CD4-positive, CD25-positive, alpha-beta regulatory T cell (primary cell): ENCODE results near the gene FUT6. TPM values are rescaled to one million over a fixed set of nuclear protein-coding genes. Genes with fewer than 3 reads are reported as not detected.
A peak's percentile ranks its signal among the peaks of the same experiment; 100 is the strongest.

Experiments used
- ATAC-seq, 2 donors: fragments of 150-1000 bp; cut with Tn5 transposase; one replicate each; pipeline ENCODE4 v1.10.0; 2021; ENCODE audit warnings: low read depth in 2 of 2, moderate number of reproducible peaks in 2 of 2, moderate library complexity in 1 of 2
- DNase-seq, 3 donors: peaks; one replicate each; pipeline versions ENCODE4 v3.0.0 to v3.0.0-alpha.2; 2012 to 2022; ENCODE audit warnings: mixed read lengths in 1 of 3
- H3K27ac ChIP-seq: one replicate; pipeline ENCODE4 v1.7.0; 2013; ENCODE audit warnings: mild to moderate bottlenecking, low read length; ENCODE audit not compliant: insufficient read depth, poor library complexity, severe bottlenecking
- H3K27me3 ChIP-seq: one replicate; pipeline ENCODE4 v1.7.0; 2013; ENCODE audit warnings: low read length; ENCODE audit not compliant: control insufficient read depth, insufficient read depth
- H3K36me3 ChIP-seq: one replicate; pipeline ENCODE4 v1.7.0; 2013; ENCODE audit warnings: mild to moderate bottlenecking, low read length, moderate library complexity; ENCODE audit not compliant: control insufficient read depth, insufficient read depth
- H3K4me1 ChIP-seq: 2 replicates; pipeline ENCODE4 v1.7.0; 2013; ENCODE audit warnings: mild to moderate bottlenecking, low read length; ENCODE audit not compliant: insufficient read depth, control insufficient read depth, poor library complexity, severe bottlenecking
- H3K4me3 ChIP-seq: one replicate; pipeline ENCODE4 v1.7.0; 2013; ENCODE audit warnings: low read depth, mild to moderate bottlenecking, low read length, moderate library complexity
- H3K9me3 ChIP-seq, 2 experiments: 1 replicate in 1 of 2; 2 replicates in 1 of 2; pipeline ENCODE4 v1.7.0; 2013; ENCODE audit warnings: low read length in 2 of 2, mild to moderate bottlenecking in 1 of 2, moderate library complexity in 1 of 2; ENCODE audit not compliant: control insufficient read depth in 2 of 2
- H3K27ac Mint-ChIP-seq, 3 donors: one replicate each; pipeline ENCODE4 v1.8.0; 2020 to 2022; ENCODE audit warnings: mild to moderate bottlenecking in 3 of 3, mixed read lengths in 3 of 3, moderate library complexity in 2 of 3
- H3K27me3 Mint-ChIP-seq: one replicate; pipeline ENCODE4 v1.8.0; 2022; ENCODE audit warnings: mild to moderate bottlenecking, mixed read lengths
- H3K36me3 Mint-ChIP-seq: one replicate; pipeline ENCODE4 v1.8.0; 2020; ENCODE audit warnings: mixed read lengths
- H3K4me1 Mint-ChIP-seq, 4 donors: one replicate each; pipeline ENCODE4 v1.8.0; 2020 to 2022; ENCODE audit warnings: mixed read lengths in 4 of 4, mild to moderate bottlenecking in 1 of 4
- H3K4me3 Mint-ChIP-seq, 4 donors: one replicate each; pipeline ENCODE4 v1.8.0; 2020 to 2022; ENCODE audit warnings: mild to moderate bottlenecking in 4 of 4, mixed read lengths in 4 of 4, moderate library complexity in 3 of 4
- H3K9me3 Mint-ChIP-seq, 7 donors: one replicate each; pipeline ENCODE4 v1.8.0; 2020 to 2022; ENCODE audit warnings: mixed read lengths in 7 of 7, mild to moderate bottlenecking in 3 of 7, moderate library complexity in 2 of 7
- polyA plus RNA-seq, 4 donors: library from polyadenylated mRNA; unstranded; fragments of 300-500 nt; fragmentation: Illumina TruSeq; gene quantifications; one replicate each; pipeline ENCODE4 v1.2.3, GENCODE V29; 2021
- total RNA-seq: library from RNA; stranded (reverse); gene quantifications from one replicate; pipeline ENCODE4 v1.2.3, GENCODE V29; 2022

FUT6 gene
- total and polyA plus RNA-seq, 5 donors from 2014 or later, result not detected

DNA sequence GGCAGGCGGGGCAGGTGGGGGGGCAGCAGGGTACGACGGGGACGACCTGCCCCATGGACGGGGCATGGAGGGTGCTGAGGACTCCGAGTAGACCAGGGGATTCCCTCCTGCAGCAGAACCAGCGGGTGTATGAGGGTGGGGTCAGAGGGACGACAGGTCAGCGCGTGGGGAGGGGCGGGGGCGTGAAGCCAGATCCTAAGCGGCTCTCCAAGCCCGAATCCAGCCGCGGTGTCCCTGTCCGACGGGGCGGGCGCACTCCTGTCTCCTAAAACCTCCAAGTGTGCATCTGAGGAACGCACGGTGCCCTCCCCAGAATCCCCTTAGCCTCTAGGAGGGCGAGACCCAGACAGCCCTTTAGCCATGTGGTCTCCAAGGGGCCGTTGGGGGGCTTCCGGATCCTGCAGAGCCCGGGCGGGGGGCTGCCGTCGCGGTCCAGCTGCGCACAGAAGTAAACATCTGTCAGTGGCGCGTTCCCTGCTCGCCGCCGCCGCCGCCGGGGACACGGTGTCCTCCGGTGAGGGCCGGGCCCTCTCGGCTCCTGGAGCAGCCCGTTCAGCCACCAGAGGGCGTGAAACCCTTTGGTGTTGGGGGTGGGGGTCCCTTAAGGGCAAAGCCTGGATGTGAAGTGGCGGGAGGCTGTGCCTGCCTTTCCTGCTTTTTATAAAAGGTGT, 33.9 kb downstream of the FUT6 start:
- H3K4me3 Mint-ChIP-seq, result peak overlapping the region in 2 of 4 donors; percentile 36 to 63
- peaks cover 41% of the 10 kb centered on the region for H3K27me3 Mint-ChIP-seq
- ATAC-seq, result peak in 1 of 2 donors; percentile 23
- peak; percentile 39 to 53 (median 48) for DNase-seq
- H3K27ac ChIP-seq, result no peak overlapping the region
- peaks cover 1% of the 10 kb centered on the region for H3K27me3 ChIP-seq
- peaks cover 20% of the 10 kb centered on the region for H3K4me1 ChIP-seq
- peaks cover 0 to 4% (median 0%) of the 10 kb centered on the region in 7 donors for H3K9me3 Mint-ChIP-seq
- no peaks in the 10 kb centered on the region for H3K36me3 ChIP-seq
- no peak overlapping the region for H3K4me3 ChIP-seq
- peaks cover 0 to 32% (median 4%) of the 10 kb centered on the region in 4 donors for H3K4me1 Mint-ChIP-seq
- H3K9me3 ChIP-seq, result no peaks in the 10 kb centered on the region
- no peaks in the 10 kb centered on the region for H3K36me3 Mint-ChIP-seq
- no peak overlapping the region for H3K27ac Mint-ChIP-seq

GRCh38 chr19:5804516-5805461, 34.7 kb downstream of the FUT6 start, which contains the start of gene NRTN:
TSS of gene NRTN (plus strand) at chr19:5805067. CDS start at chr19:5824166, 19,099 bp downstream.
- no peak within 1 kb of the TSS for H3K27ac ChIP-seq
- Mint-ChIP-seq H3K27ac (peak within 1 kb of the TSS in 1 of 3 donors; percentile 44), H3K27me3 (peaks cover 41% of the 10 kb centered on the region), H3K9me3 (peaks cover 0 to 5% (median 0%) of the 10 kb centered on the region in 7 donors), H3K36me3 (no peaks in the 10 kb centered on the region), H3K4me3 (peak within 1 kb of the TSS; percentile 75 to 81 (median 79)), H3K4me1 (peaks cover 0 to 32% (median 4%) of the 10 kb centered on the region in 4 donors)
- H3K4me1 ChIP-seq, result peaks cover 20% of the 10 kb centered on the region
- ATAC-seq, result no peak
- peak in 2 of 3 donors; percentile 33 to 45 for DNase-seq
- H3K36me3 ChIP-seq, result no peaks in the 10 kb centered on the region
- H3K9me3 ChIP-seq, result no peaks in the 10 kb centered on the region
- no peak within 1 kb of the TSS for H3K4me3 ChIP-seq
- H3K27me3 ChIP-seq, result peaks cover 1% of the 10 kb centered on the region

GRCh38 chr19:5803752-5804515, 35.6 kb downstream of the FUT6 start:
- H3K4me3 Mint-ChIP-seq, result peak overlapping the region; percentile 75 to 90 (median 80)
- Histone ChIP-seq H3K27me3 (peaks cover 5% of the 10 kb centered on the region), H3K27ac (no peak overlapping the region), H3K4me3 (peak overlapping the region; percentile 48), H3K4me1 (peaks cover 20% of the 10 kb centered on the region), H3K9me3 (no peaks in the 10 kb centered on the region), H3K36me3 (no peaks in the 10 kb centered on the region)
- no peaks in the 10 kb centered on the region for H3K36me3 Mint-ChIP-seq
- peak overlapping the region in 1 of 3 donors; percentile 44 for H3K27ac Mint-ChIP-seq
- peaks cover 41% of the 10 kb centered on the region for H3K27me3 Mint-ChIP-seq
- H3K9me3 Mint-ChIP-seq, result peaks cover 0 to 4% (median 0%) of the 10 kb centered on the region in 7 donors
- ATAC-seq, result peak; percentile 90 to 92
- H3K4me1 Mint-ChIP-seq, result peaks cover 0 to 32% (median 4%) of the 10 kb centered on the region in 4 donors
- peak; percentile 81 to 91 (median 87) for DNase-seq

- peaks cover 0 to 4% (median 0%) of the 10 kb centered on the region in 7 donors for H3K9me3 Mint-ChIP-seq
- ATAC-seq (no peak), DNase-seq (no peak)
- H3K9me3 ChIP-seq, result no peaks in the 10 kb centered on the region
- peaks cover 20% of the 10 kb centered on the region for H3K4me1 ChIP-seq
- peak overlapping the region; percentile 48 for H3K4me3 ChIP-seq
- no peaks in the 10 kb centered on the region for H3K36me3 Mint-ChIP-seq
- H3K27me3 ChIP-seq, result peaks cover 5% of the 10 kb centered on the region
- no peak overlapping the region for H3K27ac ChIP-seq
- no peak overlapping the region for H3K27ac Mint-ChIP-seq
- H3K27me3 Mint-ChIP-seq, result peaks cover 45% of the 10 kb centered on the region
- peaks cover 0 to 32% (median 4%) of the 10 kb centered on the region in 4 donors for H3K4me1 Mint-ChIP-seq
- H3K36me3 ChIP-seq, result no peaks in the 10 kb centered on the region
- H3K4me3 Mint-ChIP-seq, result peak overlapping the region; percentile 70 to 90 (median 80)
Observed at GRCh38 chr19:5803441-5803751, 36.1 kb downstream of the FUT6 start.

- no peaks in the 10 kb centered on the region for H3K36me3 Mint-ChIP-seq
- H3K27ac Mint-ChIP-seq, result no peak overlapping the region
- DNase-seq, result no peak
Observed at GRCh38 chr19:5801796-5802619, 37.5 kb downstream of the FUT6 start.

GRCh38 chr19:5800361-5801270, 38.9 kb downstream of the FUT6 start:
- Mint-ChIP-seq H3K9me3 (peaks cover 0 to 4% (median 0%) of the 10 kb centered on the region in 7 donors), H3K4me3 (no peak overlapping the region), H3K36me3 (no peaks in the 10 kb centered on the region), H3K27me3 (peaks cover 33% of the 10 kb centered on the region), H3K4me1 (peaks cover 0 to 25% (median 4%) of the 10 kb centered on the region in 4 donors), H3K27ac (no peak overlapping the region)
- peaks cover 5% of the 10 kb centered on the region for H3K27me3 ChIP-seq
- H3K4me1 ChIP-seq, result peaks cover 18% of the 10 kb centered on the region
- H3K27ac ChIP-seq, result no peak overlapping the region
- no peak for DNase-seq
- no peak for ATAC-seq
- H3K9me3 ChIP-seq, result no peaks in the 10 kb centered on the region
- no peak overlapping the region for H3K4me3 ChIP-seq
- no peaks in the 10 kb centered on the region for H3K36me3 ChIP-seq

More at GRCh38 chr19:5801796-5802619, 37.5 kb downstream of the FUT6 start:
- Histone ChIP-seq H3K4me3 (no peak overlapping the region), H3K27me3 (peaks cover 5% of the 10 kb centered on the region), H3K4me1 (peaks cover 20% of the 10 kb centered on the region), H3K9me3 (no peaks in the 10 kb centered on the region), H3K27ac (no peak overlapping the region), H3K36me3 (no peaks in the 10 kb centered on the region)
- H3K27me3 Mint-ChIP-seq, result peaks cover 42% of the 10 kb centered on the region
- H3K4me1 Mint-ChIP-seq, result peaks cover 0 to 32% (median 4%) of the 10 kb centered on the region in 4 donors
- peaks cover 0 to 4% (median 0%) of the 10 kb centered on the region in 7 donors for H3K9me3 Mint-ChIP-seq
- ATAC-seq, result no peak
- peak overlapping the region in 3 of 4 donors; percentile 41 to 79 (median 52) for H3K4me3 Mint-ChIP-seq
